ENCODE results near the gene RELA. TPM values are rescaled to one million over a fixed set of nuclear protein-coding genes. Genes with fewer than 3 reads are reported as not detected.

The RELA gene
- total RNA-seq, 4 donors from 2014 or later = 37.8 to 72.7 (median 46.8) TPM

- TF ChIP-seq, protein P1, sequence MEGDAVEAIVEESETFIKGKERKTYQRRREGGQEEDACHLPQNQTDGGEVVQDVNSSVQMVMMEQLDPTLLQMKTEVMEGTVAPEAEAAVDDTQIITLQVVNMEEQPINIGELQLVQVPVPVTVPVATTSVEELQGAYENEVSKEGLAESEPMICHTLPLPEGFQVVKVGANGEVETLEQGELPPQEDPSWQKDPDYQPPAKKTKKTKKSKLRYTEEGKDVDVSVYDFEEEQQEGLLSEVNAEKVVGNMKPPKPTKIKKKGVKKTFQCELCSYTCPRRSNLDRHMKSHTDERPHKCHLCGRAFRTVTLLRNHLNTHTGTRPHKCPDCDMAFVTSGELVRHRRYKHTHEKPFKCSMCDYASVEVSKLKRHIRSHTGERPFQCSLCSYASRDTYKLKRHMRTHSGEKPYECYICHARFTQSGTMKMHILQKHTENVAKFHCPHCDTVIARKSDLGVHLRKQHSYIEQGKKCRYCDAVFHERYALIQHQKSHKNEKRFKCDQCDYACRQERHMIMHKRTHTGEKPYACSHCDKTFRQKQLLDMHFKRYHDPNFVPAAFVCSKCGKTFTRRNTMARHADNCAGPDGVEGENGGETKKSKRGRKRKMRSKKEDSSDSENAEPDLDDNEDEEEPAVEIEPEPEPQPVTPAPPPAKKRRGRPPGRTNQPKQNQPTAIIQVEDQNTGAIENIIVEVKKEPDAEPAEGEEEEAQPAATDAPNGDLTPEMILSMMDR (IDR thresholded peaks at IDR 0.05) = no peak
- DNase-seq (ENCODE audit: low spot score) = no peak
- no peak for ATAC-seq (ENCODE audit: low FRiP score)
Observed at GRCh38 chr11:65624931-65625627, 37.6 kb downstream of the RELA start.

DNA sequence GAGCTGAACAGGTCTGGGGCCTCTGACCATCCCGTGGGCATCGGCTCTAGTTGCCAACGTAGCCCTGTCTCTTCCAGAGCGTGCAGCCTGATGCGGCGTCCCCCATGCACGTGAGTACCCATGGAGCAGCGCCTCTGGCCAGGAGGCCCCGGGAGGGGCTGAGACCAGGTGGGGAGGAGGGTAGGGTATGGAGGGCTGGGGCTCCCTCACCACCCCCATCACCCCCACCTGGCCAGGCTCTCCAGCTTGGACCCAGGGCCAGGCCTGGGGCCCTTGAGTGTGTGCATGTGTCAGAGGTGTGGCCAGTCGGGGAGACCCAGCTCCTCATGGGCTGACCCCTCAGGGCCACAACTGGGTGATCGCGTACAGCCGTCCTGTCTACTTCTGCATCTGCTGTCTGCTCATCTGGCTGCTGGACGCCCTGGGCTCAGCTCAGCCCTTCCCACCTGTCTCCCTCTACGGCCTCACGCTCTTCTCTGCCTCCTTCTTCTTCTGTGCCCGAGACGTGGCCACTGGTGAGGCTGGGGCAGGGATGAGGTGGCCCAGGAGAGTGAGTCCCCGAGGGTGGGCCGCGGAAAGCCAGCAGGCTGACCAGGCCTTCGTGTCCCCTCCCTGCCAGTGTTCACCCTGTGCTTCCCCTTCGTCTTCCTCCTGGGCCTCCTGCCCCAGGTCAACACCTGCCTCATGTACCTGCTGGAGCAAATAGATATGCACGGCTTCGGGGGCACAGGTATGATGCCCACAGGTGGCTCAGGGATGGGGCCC, 38.7 kb downstream of the RELA start:
- no peak for ATAC-seq (ENCODE audit: low FRiP score)
- TF ChIP-seq, protein P1 (IDR thresholded peaks at IDR 0.05) = no peak
- DNase-seq (ENCODE audit: low spot score) = no peak

DNA sequence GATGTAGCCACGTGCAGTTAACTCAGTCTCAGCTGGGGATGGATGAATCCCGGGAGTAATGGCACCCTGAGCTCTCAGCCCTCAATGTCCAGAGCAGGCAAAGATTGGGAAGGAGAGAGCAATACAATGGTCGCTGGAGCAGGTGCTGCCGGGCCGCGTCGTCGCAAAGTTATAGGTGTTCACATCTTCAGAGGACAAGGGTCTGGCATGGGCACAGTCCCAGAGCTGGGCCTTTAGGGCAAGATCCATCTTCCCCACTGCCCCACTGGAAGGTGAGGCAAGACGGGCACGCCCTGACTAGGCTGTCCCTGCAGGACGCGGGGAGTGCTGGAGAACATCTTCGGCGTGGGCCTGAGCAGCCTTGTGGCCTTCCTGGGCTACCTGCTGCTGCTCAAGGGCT, 39.5 kb downstream of the RELA start:
- DNase-seq (ENCODE audit: low spot score) = no peak
- ATAC-seq (ENCODE audit: low FRiP score) = no peak
- TF ChIP-seq, protein P1 (IDR thresholded peaks at IDR 0.05) = no peak

- DNase-seq (ENCODE audit: low spot score) = no peak
- TF ChIP-seq, protein P1 (IDR thresholded peaks at IDR 0.05) = no peak
- ATAC-seq (ENCODE audit: low FRiP score) = no peak
Observed at GRCh38 chr11:65622011-65622410, 40.7 kb downstream of the RELA start.

DNA sequence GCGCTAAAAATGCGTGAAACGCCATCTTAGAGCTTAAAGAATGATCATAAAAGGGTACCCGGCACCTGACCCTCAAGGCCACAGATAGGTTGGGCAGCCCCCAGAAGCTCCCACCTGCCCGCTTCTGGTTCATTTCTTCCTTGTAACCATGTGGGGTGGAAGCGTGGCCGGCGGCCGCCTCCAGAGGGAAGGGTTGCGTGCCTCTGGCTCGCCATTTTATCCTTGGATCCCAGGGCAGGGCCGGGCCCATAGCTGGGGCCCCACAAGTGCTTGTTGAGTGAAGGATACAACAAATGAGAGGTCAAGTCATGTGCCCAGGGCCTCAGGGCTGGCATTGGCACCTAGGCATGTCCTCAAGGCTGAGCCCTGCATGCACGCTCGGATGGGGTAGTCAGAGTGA, 41.3 kb downstream of the RELA start:
- TF ChIP-seq, protein P1 (IDR thresholded peaks at IDR 0.05) = no peak
- DNase-seq (ENCODE audit: low spot score) (no peak), ATAC-seq (ENCODE audit: low FRiP score) (no peak)

DNA sequence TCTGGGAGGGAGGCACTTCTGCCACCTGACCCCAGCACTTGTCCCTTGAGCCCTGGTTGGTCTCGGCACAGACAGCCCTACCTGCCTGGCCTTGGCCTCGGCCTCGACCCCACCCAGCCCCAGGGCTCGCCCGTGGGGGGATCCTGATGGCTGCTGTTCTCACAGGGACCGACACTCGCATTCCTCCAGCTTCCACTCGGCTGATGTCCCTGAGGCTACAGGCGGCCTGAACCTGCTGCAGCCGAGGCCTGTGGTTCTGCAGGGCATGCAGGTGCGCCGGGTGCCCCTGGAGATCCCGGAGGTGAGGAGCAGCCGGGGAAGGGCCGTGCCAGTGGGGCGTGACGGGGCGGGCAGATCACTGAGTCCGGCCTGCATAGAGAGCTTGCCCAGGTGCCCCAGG, 42.0 kb downstream of the RELA start:
- DNase-seq (ENCODE audit: low spot score) (no peak), ATAC-seq (ENCODE audit: low FRiP score) (no peak)
- TF ChIP-seq, protein P1 (IDR thresholded peaks at IDR 0.05) = no peak
